Astrocyte of the hippocampus (primary cell): Measurements from ENCODE around the gene ANK3.
"Not testable (repeated sequence)": the region's sequence is repeated elsewhere in the genome, so short reads cannot be mapped to it uniquely, and the experiment has no call there.

ENCODE experiments used
- DNase-seq: peaks from one replicate; pipeline ENCODE4 v3.0.0; 2011; ENCODE audit warnings: low read depth, low spot score

The ANK3 gene

GRCh38 chr10:60309371-60309770, 80.3 kb downstream of the ANK3 start:
- DNase-seq: no peak

GRCh38 chr10:60305380-60305892, 84.2 kb downstream of the ANK3 start:
- DNase-seq: peak; percentile 36

DNA sequence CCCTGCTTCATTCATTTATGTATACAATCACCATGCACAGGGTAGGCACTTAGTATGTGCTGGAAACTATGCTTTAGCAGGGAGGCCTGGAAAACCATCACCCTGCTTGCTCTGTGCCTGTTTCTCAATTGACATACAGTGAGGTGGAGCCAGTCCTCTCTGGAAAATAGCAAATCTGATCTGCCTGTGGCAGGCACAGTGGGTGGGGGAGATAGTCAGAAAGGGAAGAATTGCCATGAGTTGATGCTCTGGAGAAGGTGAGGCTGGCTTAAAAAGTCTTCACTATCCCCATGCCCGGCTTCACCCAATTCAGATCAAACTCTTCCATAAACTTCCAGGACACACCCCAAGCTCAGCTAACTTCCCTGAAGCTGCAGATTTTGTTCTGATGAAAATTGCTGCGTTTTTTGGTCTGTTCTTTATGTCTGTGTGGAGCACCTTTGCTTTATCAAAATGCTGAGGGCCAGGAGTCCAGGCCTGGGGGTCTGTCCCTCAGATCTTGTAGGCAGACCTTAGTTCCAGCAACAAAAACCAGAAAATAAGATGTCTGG, 84.8 kb downstream of the ANK3 start:
- no peak for DNase-seq

DNA sequence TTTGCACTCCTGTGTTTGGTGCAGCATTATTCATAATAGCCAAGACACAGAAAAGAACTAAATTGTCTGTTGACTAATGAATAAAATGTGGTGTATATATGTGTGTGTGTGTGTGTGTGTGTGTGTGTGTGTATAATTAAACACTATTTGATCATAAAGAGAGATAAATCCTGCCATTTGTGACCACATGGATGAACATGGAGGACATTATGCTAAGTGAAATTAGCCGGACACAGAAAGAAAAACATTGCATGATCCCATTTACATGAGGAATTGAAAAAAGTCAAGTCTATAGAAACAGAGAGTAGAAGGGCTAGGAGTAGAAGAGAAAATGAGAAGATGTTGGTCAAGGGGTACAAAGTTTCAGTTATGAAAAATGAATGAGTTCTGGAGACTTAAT, 85.9 kb downstream of the ANK3 start:
- no peak for DNase-seq

DNA sequence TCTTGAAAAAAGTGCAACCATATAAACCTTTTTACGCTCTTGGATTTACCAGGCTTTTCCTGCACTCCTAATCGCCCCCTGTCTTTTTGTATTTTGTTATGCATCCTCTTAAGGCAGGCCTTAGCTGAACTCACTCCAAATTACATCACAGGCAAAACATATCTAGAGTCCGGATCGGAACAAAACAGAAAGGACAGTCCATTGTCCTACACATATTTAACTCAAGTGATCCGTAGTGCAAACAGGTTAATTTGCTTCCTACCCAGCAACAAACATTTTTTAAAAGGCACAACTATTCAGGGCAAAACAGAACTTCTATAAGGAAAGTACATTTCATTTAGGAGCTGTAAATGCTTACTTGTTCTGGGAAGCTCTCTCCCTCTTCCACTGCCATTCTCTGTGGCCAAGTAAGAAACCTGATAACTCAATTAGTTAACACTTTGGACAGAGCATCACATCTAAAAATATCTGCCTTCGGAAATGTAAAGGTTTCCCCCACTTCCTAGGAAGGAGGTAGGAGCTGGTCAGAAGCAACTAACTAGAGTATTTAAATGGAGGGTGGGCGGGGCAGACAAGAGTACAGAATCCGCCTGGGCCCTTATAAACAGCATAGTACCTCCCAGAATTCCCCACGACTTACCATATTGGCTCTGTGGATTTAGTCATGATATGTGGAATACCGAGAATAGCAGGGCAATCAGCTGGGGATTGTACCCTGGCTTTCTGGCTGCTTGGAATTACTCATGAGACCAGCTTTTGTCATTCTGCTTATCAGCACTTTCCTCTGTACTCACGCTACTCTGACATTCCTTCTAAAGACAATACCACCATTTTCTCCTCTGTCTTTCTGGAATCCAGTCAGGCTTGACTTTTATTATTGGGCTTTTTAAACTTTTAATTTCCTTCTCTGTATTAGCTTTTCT, 89.5 kb downstream of the ANK3 start:
- peak; percentile 91 for DNase-seq

DNA sequence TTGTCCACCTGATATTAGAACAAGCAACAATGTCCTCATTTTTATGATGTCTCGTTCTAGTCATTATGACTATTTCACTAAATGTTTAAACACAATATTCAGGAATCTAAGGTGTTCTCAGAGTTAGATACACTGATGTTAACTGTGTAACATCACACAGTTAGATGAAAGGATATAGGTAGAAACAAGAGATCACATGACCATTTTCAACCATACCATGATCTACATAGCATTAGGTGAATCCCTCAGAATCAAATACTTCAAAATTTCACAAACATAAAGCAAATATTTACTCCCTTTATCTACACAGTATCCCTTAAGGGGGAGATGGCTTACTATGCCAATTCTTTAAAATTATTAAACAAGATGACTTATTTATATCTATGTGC, 90.3 kb downstream of the ANK3 start:
- DNase-seq: no peak

GRCh38 chr10:60298408-60299389, 91.0 kb downstream of the ANK3 start:
- DNase-seq: no peak

DNA sequence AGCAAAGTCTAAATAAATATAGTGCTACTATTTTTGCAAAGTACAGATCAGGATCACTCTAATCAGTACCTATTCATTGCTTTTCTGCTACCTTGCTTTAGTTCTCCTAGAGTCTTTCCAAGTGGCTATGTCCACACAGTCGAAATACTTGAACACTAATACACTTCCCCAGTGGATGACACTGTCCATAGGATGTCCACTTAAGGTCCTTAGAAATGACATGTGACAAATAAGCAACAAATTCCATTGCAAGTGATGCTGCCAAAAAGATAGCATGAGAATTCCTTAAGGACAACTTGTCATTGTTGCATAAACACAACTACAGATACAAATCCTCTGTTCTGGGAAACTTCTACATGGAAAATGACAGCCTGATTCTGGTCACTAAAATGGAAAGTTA, 93.6 kb downstream of the ANK3 start:
- DNase-seq: no peak

- no peak for DNase-seq
Observed at GRCh38 chr10:60295028-60295937, 94.4 kb downstream of the ANK3 start.

GRCh38 chr10:60293581-60294175, 96.0 kb downstream of the ANK3 start:
- DNase-seq: no peak

DNA sequence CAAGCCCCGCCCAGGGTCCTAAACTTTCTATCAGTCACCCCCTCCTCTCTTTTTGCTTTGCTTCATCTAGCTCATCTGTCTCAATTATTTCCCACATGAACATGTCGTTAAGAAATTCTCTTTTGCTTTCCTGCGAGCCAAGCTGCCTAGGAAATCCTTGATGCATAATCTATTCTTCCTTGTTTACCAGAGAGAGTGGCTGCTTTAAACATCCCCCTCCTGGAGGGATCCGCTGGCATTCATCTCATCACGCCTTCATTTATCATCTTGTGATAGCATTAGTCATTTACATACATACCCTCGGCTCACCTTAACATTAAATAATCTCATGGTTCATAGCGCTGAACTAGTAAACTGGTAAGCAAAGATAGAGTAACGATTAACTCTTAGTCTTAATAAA, 96.7 kb downstream of the ANK3 start:
- DNase-seq: no peak

DNA sequence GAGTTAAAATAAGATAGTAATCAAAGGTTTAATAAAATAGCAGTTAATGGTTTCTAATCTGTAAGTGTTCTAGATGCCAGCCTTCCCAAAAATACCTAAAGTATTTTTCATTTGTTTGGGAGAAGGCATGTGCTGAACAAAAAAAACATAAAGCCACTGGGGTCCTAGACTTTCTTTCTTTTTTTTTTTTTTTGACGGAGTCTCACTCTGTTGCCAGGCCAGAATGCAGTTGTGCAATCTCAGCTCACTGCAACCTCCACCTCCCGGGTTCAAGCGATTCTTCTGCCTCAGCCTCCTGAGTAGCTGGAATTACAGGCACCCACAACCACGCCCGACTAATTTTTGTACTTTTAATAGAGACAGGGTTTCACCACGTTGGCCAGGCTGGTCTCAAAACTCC, 97.1 kb downstream of the ANK3 start:
- not testable (repeated sequence) for DNase-seq

DNA sequence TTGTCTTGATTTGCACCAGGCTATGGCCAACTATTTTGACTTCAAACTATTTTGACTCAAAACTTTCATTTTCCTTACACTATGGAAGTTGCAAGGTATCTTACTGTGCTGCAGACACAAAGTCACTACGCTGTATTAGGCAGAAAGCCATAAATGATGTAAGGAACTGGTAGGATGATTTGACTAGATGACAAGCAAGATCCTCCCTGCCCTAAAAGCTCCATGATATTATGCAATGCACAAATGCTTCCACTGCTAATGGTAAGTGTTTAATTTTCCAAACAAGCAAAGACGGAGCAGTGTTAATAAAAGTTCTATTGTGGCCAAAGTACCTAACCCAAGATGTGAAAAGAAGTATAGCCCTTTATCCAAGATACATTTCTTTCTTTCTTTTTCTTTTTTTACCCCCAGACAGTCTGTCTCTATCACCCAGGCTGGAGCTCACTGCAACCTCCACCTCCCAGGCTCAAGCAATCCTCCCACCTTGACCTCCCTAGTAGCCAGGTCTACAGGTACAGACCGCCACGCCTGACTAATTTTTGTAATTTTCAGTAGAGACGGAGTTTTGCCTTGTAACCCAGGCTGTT, 98.2 kb downstream of the ANK3 start:
- DNase-seq: no peak

- no peak for DNase-seq
Observed at GRCh38 chr10:60290558-60290957, 99.1 kb downstream of the ANK3 start.

GRCh38 chr10:60289800-60290199, 99.9 kb downstream of the ANK3 start:
- no peak for DNase-seq

GRCh38 chr10:60288256-60288655, 101.4 kb downstream of the ANK3 start:
- no peak for DNase-seq

DNA sequence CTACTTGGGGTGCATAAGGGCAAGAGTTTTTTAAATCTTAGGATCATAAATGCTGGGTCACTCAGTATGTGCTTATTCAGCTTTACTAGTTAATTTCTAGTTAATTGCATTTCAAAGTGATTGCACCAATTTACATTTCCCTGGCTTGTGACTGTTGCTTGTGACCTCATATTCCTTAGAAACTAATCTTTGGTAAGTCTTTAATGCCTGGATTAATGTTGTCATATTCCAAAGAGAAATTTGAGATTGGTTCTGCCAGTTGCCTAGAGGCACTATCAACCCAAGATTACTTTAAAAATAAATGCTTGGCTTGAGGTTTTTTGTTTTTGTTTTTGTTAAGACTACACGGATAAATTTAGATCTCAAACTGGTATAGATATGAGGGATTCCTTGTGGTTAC, 103.1 kb downstream of the ANK3 start:
- DNase-seq: peak; percentile 16

- no peak for DNase-seq
Observed at GRCh38 chr10:60283397-60283796, 106.3 kb downstream of the ANK3 start.

GRCh38 chr10:60282771-60283353, 106.8 kb downstream of the ANK3 start:
- DNase-seq: peak; percentile 84
